ENCODE measurements around the gene NFAT5.
A peak's percentile ranks its signal among the peaks of the same experiment; 100 is the strongest.
"Not testable (repeated sequence)": the region's sequence is repeated elsewhere in the genome, so short reads cannot be mapped to it uniquely, and the experiment has no call there.

NFAT5 gene

DNA sequence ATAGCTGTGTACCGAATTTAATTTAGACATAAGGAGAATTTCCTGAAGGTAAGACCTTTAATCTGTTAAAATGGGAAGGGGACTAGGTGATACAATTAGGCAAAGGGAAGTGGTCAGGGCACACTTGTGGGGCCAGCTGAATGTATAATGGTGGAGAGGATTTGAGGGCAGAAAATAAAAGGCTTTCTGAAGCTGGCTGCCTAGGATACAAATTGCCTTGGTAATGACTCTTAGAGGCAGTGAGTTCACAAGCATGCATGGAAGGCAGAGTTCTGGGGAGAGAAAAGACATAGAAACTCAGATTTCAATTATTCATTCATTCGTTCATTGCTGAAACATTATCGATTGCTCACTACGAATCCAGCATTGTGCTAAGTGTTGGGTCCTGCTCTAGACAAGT, 12.4 kb upstream of the NFAT5 start:
- DNase-seq (ENCODE audit: low spot score): no peak

DNA sequence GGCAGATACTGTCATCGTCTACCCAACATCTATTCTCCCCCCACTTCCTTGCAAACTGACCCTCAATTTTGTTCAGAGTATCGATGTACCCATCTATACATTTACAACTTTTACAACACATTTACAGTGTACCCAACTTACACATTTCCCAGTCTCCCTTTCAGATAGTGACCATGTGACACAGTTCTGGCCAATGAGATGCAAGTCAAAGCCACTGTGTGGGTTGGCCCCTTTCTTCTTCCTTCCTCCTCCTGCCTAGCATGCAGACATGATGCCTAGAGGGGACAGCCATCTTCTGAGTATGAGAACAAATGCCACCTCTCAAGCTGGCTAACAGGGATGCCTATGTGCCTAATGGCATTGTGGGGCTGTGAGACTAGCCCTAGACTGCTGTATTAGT, 11.3 kb upstream of the NFAT5 start:
- no peak for DNase-seq (ENCODE audit: low spot score)

DNA sequence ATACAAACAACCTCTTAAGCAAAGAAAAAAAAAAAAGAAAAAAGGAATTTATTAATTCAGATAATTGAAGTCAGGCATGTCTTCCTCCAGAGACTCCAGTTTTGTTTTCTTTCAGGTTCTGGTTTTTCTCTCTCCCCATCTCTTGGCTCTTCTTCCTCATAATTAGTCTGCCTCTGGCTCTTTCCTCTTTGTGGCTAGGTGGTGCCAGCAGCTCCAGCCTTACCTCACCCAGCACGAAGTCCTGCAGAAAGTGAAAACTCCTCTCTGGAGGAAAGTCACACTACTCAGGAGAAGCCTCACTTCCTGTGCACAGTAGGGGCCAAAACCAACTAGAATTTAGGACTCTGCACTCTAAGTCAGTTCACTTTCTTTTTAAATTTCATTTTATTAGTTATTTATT, 10.3 kb upstream of the NFAT5 start:
- no peak for DNase-seq (ENCODE audit: low spot score)

DNA sequence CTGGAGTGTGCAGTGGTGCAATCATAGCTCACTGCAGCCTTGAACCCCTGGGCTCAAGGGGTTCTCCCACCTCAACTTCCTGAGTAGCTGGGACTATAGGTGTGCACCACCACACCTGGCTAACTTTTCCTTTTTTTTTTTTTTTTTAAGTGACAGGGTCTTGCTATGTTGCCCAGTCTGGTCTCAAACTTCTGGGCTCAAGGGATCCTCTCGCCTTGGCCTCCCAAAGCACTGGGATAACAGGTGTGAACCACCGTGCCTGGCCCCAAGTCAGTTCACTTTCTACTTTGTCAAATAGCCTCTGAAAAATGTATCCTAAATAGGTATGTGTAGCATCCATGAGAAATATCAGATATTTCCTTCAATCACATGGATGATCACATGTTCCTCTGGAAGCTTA, 9.9 kb upstream of the NFAT5 start:
- no peak for DNase-seq (ENCODE audit: low spot score)

DNA sequence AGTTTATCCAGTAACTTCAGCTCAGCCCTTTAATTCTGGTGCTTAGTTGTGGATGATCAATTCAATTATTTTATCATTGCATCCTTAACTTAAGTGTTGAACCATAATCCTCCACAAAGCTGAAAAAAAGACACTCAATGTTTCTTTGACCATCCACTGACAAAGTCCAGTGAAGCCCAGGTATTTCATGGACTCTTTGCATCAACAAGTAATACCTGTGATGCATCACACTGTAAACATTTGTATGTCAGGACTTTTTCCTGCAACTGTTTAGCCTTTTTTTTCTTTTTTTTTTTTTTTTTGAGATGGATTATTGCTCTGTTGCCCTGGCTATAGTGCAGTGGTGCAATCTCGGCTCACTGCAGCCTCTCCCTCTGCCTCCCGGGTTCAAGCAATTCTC, 6.6 kb upstream of the NFAT5 start:
- no peak for DNase-seq (ENCODE audit: low spot score)

DNA sequence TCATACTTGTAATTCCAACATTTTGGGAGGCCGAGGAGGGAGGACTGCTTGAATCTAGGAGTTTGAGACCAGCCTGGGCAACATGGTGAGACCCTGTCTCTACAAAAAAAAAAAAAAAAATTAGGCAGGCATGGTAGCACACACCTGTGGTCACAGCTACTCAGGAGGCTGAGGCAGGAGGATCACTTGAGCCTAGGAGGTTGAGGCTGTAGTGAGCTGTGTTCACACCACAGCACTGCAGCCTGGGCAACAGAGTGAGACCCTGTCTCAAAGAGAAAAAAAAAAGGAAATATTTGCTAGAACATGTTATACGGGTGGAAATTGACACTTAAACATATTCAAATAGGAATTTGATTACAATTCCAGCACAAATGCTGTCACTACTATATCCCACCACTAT, 4.4 kb upstream of the NFAT5 start:
- not testable (repeated sequence) for DNase-seq (ENCODE audit: low spot score)

DNA sequence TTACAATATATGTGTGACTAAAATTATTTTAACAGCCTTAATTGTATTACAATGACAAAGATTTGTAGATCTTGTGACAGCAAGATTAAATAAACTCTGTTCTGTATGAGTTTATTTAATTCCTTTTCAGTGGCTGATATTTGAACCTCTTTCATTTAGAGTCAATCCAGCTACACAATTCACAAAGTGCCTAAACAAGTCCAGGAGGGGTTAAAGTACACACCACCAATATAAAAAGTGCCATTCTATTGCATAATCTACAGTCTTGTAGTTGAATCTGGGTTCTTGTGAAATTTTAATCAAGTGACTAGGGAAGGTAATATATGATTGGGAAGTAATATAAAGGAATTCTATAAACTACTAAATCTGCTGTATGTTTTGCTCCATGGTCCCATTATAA, 3.9 kb upstream of the NFAT5 start:
- peak; percentile 44 for DNase-seq (ENCODE audit: low spot score)

DNA sequence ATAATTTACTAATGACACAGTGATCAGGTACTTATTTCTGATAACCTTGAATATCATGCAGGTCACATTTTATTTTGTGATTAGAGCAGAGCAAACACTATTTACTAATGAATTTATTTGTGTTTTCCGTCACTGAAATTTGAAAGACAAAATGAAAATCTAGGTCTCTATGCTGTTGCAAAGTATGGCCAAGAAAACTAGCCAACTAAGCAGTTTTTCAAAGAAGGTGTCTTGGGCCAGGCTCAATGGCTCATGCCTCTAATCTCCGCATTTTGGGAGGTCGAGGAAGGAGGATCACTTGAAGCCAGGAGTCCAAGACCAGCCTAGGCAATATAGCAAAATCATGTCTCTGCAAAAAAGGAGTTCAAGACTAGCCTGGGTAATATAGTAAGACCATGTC, 3.0 kb upstream of the NFAT5 start:
- no peak for DNase-seq (ENCODE audit: low spot score)

DNA sequence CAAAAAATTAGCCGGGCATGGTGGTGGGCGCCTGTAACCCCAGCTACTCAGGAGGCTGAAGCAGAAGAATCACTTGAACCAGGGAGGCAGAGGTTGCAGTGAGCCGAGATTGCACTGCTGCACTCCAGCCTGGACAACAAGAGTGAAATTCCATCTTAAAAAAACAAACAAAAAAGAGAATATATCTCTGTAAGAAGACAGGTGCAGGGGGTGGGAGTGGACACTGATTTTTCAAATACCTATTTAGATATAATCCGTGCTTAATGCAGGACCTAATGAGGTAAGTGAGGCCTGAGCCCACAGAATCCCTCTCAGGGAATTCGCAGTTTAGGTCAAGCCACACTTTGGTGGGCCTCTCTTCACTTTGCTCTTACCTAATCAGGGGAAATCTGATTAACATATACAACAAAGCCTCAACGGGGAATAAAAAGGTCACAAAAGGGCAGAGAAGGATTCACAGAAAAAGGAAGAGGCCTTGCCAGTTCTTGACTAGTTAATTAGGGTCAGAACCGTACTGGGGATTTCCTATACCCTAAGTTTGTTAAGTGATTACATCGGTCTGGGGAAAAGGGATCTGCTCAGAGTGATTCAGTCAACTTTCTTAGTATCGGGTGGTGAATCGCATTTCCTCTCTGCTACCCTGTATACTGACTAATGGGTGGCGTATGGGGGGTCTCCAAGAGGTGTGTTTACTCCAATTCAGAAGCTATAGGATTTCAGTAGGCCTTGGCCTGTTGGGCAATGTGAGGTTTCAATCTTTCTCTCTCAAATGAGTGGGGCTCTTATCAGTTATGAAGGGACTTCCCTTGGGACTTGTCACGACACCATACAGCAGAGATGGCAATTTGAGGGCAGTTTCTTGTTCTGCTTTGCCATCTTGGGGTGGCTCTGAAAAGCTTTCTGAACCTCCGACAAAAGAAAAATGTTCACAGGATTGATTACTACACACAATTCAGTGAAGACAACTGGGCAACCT, 1.9 kb upstream of the NFAT5 start:
- DNase-seq (ENCODE audit: low spot score): peak; percentile 41

DNA sequence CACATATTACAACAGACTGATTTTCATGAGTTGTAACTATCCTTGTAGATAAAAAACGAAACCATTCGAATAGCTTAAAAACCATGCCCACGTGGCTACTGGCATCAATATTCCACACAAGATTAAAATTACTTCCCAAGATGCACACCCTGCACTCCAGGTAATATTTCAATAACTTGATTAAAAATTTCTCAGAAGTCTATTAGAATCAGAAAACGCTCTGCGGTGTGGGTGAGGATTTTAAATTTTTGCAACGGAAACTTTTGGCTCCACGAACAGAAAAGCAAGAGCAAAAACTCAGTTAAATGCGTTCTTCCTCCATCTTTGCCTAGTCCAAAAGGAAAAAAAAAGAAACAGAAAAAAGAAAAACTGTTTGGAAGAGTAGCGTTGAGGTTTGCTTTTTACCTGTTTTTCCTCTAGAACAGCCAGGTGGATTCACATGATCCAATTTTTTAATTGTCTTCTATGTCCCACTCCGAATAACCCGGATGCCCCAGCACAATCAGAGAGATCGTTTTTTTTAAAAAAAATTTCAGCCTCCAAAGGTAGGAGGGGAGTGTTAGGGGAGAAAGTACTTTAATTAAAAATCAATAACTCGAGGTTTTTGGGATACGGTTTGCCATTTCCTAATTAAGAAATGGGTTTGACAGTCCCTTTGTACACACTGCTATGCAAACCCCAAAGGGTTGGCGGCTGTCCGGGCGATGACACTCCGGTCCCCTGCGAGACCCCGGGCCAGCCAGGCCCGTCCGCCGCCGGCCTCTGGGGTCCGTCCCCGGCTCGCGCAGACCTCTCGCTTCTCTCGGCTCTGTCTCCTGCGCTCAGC, 708 bp upstream of the NFAT5 start:
- no peak for DNase-seq (ENCODE audit: low spot score)

DNA sequence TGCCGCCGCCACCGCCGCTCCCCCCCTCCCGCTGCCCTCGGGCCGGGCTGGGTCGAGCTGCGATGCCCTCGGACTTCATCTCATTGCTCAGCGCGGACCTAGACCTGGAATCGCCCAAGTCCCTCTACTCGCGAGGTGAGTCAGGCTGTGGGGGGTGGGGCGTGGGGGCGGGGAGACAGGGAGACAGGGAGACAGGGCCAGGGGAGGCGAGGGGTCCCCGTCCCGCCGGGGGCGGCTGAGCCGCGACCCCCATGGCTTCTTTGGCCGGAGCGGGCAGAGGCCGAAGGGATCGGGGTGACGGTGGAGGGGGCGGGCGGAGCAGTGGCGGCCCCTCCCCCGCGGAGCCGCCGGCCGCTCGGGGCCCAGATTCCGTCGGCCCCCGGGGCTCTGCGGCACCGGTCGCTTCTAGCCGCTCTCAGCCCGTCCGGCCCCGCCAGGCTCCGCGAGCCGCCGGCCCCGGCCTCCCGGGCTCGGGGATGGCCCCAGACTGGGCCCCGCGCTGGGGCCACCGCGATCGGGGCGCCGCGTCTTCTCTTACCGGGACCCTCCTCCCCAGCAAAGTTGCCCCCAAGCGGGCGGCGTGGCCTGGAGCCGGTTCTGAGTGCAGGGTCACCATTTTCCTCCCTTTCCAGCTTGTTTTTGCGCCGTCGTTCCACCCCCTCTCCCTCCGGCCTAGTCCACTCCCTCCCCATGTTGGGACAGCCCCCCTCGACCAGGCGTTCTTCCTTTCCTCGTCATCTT, 644 bp downstream of the NFAT5 start:
- peak; percentile 59 for DNase-seq (ENCODE audit: low spot score)

DNA sequence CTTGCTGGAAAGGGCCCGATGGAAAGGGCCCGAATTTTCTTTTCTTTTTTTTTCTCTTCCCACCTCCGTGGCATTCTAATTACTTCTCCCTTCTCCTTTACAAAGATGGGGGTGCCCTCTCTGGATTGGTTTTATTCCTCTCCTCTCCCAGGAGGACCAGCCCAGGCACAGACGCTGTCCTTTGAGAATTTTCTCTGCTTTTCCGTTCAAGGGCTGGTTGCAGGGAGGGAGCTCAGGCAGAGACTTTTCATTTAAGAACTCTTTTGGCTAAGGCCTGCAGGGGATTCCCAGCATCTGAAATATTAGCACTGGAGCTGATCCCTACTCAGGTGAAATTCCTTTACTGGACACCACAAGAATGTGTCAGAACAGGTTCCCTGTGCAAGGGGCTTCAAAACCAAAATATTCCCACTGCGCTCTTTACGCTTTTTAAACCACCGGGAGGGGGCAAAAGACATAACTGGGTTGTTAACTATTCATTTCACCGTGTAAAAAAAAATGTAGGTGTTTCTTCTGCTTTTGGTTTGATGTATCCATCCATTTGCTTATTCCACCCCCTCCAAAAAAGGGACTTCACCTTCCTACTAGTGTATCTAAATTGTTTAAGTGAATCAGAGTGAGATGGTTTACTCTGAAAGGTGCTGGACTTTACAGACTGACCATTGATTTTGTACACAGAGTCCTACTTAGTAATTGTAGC, 1.4 kb downstream of the NFAT5 start:
- no peak for DNase-seq (ENCODE audit: low spot score)

DNA sequence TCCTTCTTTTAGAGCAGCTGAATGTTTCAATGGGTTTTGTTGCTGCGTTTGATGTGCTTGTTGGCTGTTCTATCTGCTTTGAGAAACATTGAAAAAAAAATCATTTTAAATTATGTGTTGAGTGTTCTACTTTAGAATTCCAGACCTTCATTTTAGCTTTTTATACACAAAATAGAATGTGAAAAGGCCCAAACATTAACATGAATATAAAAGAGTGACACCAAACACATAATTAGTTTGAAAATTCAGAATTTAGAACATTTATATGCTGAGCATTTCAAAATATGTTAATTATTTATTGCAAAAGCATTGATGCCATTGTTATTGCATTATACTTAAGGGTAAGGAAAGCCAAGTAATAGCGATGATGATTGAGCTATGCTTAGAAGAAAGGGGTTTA, 2.9 kb downstream of the NFAT5 start:
- DNase-seq (ENCODE audit: low spot score): no peak

DNA sequence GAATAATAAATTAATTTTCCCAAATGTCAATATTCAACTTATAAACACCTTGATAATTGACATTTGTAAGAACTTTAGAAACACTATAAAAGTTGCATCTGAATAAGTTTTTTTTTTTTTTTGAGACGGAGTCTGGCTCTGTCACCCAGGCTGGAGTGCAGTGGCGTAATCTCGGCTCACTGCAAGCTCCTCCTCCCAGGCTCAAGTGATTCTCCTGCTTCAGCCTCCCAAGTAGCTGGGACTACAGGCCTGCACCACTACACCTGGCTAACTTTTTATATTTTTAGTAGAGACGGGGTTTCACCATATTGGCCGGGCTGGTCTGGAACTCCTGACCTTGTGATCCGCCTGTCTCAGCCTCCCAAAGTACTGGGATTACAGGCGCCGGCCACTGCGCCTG, 13.0 kb downstream of the NFAT5 start:
- not testable (repeated sequence) for DNase-seq (ENCODE audit: low spot score)

DNA sequence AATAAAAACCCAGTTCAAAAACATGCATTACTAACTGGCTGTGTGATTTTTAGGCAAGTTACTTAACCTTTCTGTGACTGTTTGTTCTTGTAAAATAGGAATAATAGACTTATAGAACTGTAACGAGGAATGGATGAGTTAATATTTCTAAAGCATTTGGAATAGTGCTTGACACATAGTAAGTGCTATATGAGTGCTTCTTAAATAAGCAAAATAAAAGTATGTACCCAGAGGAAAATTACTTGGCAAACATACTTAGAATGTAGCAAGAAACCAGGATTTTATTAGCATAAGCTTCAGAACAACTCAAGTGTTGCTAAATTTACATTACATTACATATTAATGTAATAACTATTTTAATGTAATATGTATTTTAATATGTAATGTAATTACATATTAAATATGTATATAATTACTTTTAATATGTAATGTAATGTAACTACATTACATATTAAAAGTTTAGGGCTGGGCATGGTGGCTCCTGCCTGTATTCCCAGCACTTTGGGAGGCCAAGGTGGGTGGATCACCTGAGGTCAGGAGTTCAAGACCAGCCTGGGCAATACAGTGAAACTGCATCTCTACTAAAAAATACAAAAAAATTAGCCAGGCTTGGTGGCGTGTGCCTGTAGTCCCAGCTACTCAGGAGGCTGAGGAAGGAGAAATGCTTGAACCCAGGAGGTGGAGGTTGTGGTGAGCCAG, 14.2 kb downstream of the NFAT5 start:
- DNase-seq (ENCODE audit: low spot score): no peak

DNA sequence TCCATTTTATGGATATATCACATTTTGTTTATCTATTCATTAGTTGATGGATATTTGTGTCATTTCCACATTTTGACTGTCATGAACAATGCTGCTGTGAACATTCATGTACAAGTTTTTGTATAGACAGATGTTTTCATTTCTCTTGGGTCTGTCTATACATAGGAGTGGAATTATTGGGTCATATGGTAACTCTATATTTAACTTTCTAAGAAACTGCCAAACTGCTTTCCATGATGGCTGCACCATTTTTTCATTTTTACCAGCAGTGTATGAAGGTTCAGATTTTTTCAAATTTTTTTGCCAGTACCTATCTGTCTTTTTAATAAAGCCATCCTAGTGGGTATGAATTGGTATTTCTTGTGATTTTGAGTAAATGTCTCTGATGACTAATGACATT, 15.5 kb downstream of the NFAT5 start:
- no peak for DNase-seq (ENCODE audit: low spot score)

DNA sequence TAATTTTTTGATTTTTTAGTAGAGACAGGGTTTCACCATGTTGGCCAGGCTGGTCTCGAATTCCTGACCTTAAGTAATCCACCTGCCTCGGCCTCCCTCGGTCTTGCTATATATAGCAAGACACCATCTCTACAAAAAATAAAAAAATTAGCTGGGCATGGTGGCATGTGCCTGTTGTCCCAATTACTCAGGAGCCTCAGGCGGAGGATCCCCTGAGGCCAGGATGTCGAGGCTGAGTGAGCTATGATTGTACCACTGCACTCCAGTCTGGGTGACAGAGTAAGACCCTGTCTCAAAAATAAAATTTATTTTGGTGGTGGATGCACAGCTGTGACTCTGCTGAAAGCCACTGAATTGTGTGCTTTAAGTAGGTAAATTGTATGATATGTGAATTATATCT, 18.7 kb downstream of the NFAT5 start:
- not testable (repeated sequence) for DNase-seq (ENCODE audit: low spot score)

DNA sequence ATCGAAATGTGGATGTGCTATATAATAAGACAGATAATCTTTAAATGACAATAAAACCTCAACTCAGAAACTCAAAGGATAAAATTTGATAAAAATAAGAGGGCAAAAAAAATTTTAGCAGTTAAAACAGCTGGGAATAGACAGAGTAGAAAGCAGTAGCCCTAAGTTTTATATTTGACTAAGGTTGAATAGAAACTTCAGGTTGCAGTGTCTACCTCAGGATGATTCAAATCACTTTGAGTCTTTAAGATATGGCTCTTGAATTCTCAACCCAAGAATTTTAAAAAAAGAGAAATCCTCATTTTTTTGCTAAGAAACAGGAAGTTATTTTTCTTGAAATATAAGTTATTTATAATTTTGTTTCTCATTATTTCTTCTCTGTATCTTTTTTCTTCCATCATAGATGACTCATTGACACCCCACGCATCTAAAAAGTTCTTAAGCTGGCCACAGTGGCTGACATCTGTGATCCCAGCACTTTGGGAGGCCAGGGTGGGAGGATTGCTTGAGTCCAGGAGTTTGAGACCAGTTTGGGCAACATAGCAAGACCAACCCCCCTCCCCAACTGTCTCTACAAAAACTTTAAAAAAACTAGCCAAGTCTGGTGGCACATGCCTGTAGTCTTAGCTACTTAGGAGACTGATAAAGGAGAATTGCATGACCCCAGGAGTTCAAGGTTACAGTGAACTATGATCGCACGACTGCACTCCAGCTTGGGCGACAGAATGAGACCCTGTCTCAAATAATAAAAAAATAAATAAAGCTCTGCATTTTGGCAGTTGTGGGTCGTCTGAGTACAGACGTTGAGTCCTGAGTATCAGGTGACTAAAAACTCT, 23.9 kb downstream of the NFAT5 start:
- no peak for DNase-seq (ENCODE audit: low spot score)

DNA sequence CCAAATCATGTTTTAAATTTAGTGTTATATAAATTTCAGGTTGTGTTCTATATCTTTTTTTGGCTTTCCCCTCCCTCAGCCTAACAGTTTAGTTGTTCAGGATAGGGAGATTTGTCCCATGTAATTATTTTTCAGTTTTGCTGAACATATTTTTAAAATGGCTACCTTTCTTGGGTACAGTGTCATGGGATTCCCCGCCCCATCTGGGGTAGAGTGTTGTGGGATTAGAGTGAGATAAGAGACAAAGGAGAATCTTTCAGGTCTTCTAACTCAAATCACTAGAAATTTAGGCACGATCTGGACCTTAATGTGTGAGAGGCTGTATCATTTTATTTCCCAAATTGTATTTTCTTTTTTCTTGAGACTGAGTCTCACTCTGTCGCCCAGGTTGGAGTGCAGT, 24.8 kb downstream of the NFAT5 start:
- DNase-seq (ENCODE audit: low spot score): no peak

DNA sequence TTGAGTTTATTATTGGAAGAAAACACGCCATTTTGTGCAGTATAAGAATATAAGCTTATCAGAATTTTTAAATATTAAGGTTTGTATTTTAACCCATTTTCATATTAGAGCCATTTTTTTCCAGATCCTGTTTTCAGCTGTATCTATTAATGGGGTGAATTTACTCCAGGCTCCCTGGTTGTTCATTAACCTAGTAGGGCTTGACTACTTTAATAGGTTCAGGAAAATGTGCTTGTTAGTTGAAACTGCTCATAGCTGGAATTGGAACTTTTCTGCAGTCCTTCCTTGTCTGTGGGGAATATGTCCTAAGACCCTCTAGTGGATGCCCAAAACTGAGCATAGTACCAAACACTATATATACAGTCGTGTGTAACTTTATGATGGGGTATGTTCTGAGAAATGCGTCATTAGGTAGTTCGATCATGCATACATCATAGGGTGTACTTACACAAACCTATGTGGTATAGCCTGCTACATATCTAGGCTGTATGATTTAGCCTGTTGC, 28.0 kb downstream of the NFAT5 start:
- no peak for DNase-seq (ENCODE audit: low spot score)
